Left cardiac atrium (tissue), 4 donors: ENCODE measurements around the gene NISCH. TPM values are rescaled to one million over a fixed set of nuclear protein-coding genes. Genes with fewer than 3 reads are reported as not detected.

Experiments
- ATAC-seq, 2 donors: fragments of 200-7000 bp; cut with Tn5 transposase; one replicate each; pipeline ENCODE4 v1.9.1; 2020; ENCODE audit warnings: mild to moderate bottlenecking in 2 of 2, moderate library complexity in 2 of 2
- DNase-seq: peaks from one replicate; pipeline ENCODE4 v3.0.0-alpha.2; 2020
- intact Hi-C, 2 donors: fragments of 100-400 bp; cut with DNase I; formaldehyde crosslinking; loops; one replicate each; pipeline versions ENCODE4 v1.14.1 to v1.15.1; 2022 to 2023
- total RNA-seq, 2 donors: library from RNA; stranded (reverse); fragmentation: NEBNext Ultra II Directional; extraction: Animal tissue kit (Norgen Biotek cat#: 25700); gene quantifications; one replicate each; pipeline ENCODE4 v1.2.1, GENCODE V29; 2021
- donor health status: DM: no; HTN: yes; CAD: no.
- donor health status: DM: no; HTN: yes; CAD: no; lungs with severe emphysema.
- donor health status: DM: yes; HTN: yes; CAD: no.
- donor health status: Dilated cardiomyopathy.

Gene NISCH
- total RNA-seq, 2 donors from 2014 or later = 45.9 to 49.0 TPM

- ATAC-seq (no peak), DNase-seq (no peak)
- intact Hi-C loops = loop anchor here in 1 of 2 donors (5.0 kb wide), 1 partner anchor 66 kb away; no protein-coding TSS in a partner anchor
Observed at GRCh38 chr3:52537726-52538421, 82.5 kb downstream of the NISCH start.

DNA sequence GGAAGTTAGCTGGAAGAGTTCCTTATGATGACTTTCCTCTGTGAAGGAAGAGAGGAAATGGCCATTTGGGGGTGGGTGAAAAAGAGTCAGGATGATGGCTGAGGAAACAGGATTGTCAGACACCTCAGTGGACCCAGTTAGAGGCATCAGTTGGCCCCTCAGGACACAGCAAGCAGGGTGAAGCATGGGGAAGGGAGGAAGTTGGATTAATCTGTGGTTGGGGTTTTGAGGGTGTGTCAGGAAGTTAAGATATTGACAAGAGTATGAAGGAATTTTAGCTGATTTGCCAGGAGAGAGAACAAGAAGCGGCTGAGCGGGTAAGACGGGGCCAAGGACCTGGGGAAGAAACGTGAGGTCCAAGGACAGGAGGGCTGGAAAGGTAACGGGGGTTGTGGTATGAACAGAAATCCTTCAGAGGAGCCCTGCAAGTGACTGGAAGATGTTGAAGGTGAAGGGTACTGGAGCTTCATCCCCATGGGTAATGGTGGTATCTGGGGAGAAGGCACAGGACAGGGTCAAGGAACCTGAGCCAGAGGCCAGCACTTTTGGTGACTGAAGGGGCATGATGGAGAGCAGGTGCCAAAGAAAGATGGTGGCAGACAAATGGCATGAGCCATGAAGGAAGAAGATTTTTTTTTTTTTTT lies 83.7 kb downstream of the NISCH start:
- ATAC-seq (no peak), DNase-seq (no peak)
- intact Hi-C loops = loop anchor here in 1 of 2 donors (5.0 kb wide), 1 partner anchor 67 kb away; no protein-coding TSS in a partner anchor

- no peak for ATAC-seq
- DNase-seq = no peak
- intact Hi-C loops = no loop called here
Observed at GRCh38 chr3:52541050-52541449, 85.6 kb downstream of the NISCH start.

Other genes with a start within 250 kb of the NISCH start
- gene TLR9, start 230.0 kb upstream of the NISCH start, total RNA-seq = under 1 TPM in 1 of 2 donors, not detected in 1; 0.29 TPM
- 10 to 100 TPM; 45.9 to 51.7 TPM for gene TWF2, start 216.4 kb upstream of the NISCH start, total RNA-seq
- 10 to 100 TPM; 11.8 to 17.4 TPM for gene PPM1M, start 209.8 kb upstream of the NISCH start, total RNA-seq
- gene WDR82, start 177.0 kb upstream of the NISCH start, total RNA-seq = 10 to 100 TPM; 57.6 to 65.5 TPM
- 10 to 100 TPM; 10.4 to 13.5 TPM for gene GLYCTK, start 167.8 kb upstream of the NISCH start, total RNA-seq
- gene DNAH1, start 139.3 kb upstream of the NISCH start, total RNA-seq = 1 to 10 TPM; 3.3 to 4.4 TPM
- gene BAP1, start 45.6 kb upstream of the NISCH start, total RNA-seq = 10 to 100 TPM; 52.6 to 62.4 TPM
- 10 to 100 TPM; 13.1 to 16.0 TPM for gene PHF7, start 44.9 kb upstream of the NISCH start, total RNA-seq
- 10 to 100 TPM; 13.7 to 19.9 TPM for gene SEMA3G, start 10.5 kb upstream of the NISCH start, total RNA-seq
- 1,000 to 10,000 TPM; 2,841 to 3,233 TPM for gene TNNC1, start 1.6 kb upstream of the NISCH start, total RNA-seq
- gene STAB1, start 39.7 kb downstream of the NISCH start, total RNA-seq = 100 to 1,000 TPM; 169 to 195 TPM
- gene NT5DC2, start 78.3 kb downstream of the NISCH start, total RNA-seq = 100 to 1,000 TPM; 114 to 141 TPM
- 10 to 100 TPM; 52.9 to 70.4 TPM for gene UQCC5, start 81.0 kb downstream of the NISCH start, total RNA-seq
- gene PBRM1, start 230.3 kb downstream of the NISCH start, total RNA-seq = 10 to 100 TPM; 50.7 to 54.4 TPM
- 10 to 100 TPM; 30.2 to 61.2 TPM for gene GNL3, start 230.4 kb downstream of the NISCH start, total RNA-seq